GM18867 (cell line): Measurements from ENCODE around the gene ENOX1.
"Not testable (repeated sequence)": the region's sequence is repeated elsewhere in the genome, so short reads cannot be mapped to it uniquely, and the experiment has no call there.

Experiments
- ATAC-seq: cut with Tn5 transposase; IDR thresholded peaks from one replicate; pipeline ENCODE4 v1.9.1; 2021; ENCODE audit warnings: mild to moderate bottlenecking, moderate library complexity; ENCODE audit not compliant: unreplicated experiment

Gene ENOX1

DNA sequence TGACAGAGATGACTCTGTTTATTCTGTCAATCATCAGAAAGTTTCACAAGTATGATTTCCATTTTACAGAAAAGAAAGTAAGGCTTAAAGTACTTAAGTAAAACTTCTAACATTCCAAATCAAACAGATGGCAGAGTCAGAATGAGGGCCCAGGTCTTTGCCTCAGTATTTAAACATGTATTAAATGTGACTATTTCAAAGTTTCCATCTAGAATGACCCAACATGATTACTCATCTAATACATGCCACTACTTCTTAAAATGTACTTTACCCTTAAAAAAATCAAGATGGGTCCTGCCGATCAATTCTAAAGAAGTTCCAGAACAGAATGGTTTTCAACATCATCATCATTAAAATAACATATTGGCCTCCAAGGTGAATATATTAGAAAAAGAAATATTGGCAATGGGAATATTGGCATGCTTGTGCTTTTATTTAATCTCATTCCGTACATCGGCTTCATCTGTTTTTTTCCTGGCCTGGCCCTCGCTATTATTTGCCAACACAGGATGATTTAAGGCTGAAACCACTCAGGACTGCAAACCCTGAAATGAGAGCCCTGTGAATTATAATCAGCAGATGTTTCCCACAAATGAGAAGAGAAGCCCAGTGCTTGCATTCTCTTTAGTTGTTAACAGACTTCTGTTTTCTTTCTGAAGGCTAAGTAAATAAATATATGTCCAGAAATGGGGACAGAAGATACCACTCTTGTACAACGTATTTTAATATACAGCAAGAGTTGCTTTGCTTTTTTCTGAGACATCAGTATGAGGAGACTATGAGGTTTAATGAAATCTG is 423.4 kb downstream of the ENOX1 start:
- ATAC-seq = no peak

DNA sequence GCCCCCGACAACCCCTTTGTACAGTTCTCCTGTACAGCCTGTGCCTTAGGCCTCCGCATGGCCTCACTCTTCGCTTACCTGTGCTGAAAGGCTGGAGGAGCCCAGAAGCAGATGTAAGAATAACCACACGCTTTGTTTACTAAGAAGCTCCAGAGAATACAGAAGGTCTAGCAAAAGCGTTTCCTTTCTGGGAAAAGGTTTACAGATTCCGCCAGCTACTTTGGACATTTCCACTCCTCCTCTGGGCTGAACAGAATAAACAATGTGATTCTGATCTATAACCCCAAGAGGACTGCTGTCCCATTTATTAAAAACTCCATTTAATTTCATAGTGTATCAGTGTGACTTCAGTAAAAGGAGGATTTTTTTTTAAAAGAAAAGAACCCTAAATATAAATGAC is 424.2 kb downstream of the ENOX1 start:
- no peak for ATAC-seq

DNA sequence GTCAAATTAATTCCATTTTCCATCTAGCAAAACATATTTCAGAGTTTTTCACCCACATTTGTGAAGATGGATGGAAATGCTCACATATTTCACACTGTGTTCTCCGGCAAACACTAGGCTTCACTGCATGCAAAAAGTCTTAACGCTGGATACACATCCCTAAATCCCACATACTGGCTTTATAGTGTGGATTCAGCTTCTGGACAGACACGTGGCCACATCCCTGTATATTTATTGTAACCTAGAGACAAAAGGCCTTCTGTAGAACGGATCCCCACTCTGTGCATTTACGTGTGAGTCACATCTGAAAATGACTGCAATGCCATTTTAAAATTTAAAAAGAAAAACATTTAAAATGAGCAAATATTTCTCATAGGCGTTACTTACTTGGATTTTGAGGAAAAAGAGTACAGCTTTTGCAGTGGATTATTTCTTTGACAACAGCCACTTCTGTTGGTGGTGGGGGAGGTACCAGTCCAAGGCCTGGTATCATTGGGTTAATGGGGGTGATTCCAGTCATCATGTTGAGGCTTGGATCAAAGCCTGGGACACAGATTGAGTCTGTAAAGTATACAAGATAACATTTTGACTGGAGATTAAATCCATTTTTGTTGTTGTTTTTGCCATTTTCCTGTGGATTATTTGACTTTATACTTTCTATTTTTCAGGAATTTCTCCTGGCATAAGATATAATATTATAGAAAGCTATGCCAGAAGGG is 425.7 kb downstream of the ENOX1 start:
- no peak for ATAC-seq

DNA sequence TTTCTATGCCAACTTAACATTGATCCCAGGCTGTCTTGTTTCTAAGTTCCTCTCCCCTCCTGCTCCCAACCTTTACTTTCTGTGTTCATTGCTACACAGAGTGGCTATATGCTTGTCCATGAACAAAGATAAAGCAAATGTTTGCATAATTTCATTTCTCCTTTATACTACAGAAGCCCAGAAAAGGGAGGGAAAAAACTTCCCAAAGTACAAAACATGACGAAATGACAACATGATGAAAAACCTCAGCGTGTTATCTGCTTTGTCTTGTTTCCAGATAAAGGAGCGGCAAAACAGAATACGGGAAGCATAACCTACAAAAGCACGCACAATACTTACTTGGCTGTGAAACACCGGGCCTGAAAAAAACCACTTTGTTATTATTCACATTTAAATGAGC is 426.6 kb downstream of the ENOX1 start:
- no peak for ATAC-seq

DNA sequence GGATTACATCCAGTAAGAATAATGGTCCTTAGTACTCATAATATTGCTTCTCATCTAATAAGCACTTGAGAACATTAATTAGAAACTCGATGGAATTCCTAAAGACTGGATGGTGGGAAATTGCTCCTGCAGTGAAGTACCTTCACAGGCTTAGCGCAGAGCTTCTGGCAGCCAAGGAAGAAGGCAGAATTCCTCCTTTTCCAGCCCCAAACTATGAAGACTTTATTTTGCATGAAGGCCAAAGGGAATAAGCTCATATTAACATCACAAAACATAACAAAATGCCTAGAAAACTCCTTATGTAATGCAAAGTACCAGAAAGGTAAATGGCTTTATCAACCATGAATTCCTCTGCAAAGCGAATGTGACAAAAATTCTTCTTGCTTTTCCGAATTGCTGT is 427.2 kb downstream of the ENOX1 start:
- no peak for ATAC-seq

DNA sequence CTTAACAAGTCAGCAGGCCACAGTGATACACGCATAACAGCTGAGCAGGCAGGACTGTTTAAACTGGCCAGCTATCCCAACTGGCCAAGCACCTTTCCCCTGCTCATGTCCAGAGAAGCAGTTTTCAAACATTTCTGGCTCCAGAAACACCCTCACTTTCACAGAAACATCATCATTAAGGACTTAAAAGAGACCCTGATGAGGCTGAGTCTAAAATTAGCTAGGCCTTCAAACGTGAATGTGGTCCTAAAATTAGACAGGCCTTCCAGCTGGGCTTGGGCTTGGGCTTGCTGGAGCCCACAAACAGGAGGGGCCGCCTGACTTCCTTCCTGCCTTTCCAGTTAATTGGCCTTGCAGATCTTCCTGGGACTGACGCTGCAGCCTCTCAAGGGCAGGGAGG is 429.2 kb downstream of the ENOX1 start:
- no peak for ATAC-seq

DNA sequence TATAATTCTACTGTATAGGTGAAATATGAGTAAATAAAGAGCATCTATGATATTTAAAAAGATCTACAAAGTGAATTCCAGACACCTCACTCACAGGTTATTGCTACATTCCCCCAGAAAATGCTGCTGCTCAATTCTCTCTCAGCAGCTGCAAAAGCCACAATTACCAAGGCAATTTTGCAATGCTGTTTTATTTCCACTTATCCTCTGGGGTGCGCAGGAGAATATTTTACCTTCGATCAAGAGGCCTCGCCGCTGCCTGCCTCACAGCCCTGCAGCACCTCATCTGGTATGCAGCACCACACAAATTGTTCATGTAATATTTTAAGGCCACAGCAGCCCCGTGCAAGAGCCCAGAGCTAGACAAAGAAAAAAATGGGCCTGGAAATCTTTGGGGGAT is 430.2 kb downstream of the ENOX1 start:
- ATAC-seq = no peak

DNA sequence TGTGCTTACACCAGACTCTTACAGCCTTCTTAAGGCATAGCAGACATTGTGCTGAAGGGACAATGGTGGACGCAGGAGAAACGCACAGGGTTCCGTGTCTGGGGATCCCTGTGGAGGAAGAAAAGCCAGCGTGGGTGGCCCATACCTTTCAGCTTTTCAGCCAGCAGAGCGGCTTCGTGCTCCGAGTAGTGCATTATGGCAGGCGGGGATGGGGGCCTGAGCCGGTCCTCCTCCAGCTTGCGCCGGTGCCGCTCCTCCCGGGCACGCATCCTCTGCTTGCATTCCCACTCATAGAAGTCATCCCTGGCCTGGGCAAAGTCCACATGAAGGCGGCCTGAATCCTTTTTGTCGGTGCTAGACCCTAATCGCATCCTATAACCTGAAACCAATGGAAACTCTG is 431.0 kb downstream of the ENOX1 start:
- ATAC-seq = no peak

DNA sequence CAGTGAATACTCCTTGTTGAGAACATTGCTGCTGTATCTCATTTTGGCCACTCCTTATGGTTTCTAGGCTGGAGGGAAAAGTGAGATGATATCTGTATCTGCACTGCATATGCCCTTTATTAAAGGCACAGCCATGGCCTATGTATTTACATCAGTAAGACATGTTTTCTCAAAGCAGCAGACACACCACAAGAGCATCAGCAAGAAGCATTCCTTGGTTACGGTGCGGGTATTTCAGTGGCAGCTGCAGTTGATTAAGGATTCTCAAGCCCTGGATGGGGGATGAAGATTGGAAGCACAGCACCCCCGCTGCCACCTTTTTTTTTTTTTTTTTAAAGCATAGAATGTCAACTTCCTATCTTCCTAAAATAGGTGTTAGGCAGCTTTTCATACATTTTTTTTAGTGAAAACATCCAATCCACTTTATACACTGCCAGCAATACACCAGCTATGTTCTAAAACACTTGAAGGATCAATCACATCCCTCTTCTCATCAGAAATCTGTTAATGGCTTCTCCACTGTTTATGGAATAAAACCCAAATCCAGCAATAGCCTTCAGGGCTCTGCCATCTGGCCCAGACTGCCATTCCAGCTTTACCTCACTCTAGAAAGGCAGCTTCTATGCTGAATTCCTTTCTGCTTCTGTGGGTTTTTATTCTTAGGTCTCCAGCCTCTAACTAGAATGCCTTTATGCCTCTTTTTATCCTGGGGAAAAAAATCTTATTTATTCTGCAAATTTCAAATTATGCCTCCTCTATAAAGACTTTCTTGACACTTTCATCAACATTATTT is 432.4 kb downstream of the ENOX1 start:
- ATAC-seq = no peak

DNA sequence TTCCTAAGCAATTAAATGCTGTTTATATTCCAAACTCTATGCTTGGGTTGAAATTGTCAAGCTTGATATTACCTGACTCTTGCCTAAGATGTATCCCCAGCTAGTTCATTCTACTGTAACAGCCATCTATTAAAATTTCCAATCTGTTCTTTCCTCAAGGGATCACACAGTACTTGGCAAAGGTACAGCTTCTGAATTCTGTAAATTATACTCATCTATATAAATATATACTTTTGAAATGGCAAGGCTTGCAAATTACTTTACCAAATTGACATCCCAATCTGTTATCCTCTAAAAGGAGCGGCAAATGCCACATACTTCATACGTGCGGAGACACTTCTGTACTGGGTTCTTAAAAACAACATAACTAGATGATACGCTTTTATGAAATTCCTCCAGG is 433.1 kb downstream of the ENOX1 start:
- no peak for ATAC-seq

DNA sequence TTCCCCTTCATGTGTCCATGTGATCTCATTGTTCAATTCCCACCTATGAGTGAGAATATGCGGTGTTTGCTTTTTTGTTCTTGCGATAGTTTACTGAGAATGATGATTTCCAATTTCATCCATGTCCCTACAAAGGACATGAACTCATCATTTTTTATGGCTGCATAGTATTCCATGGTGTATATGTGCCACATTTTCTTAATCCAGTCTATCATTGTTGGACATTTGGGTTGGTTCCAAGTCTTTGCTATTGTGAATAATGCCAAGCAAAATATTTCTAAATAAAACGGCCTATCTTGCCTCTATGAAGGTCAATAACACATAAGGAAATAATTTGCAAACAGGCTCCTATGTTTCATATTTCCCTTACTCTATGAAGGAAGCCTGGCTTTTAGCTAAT is 435.2 kb downstream of the ENOX1 start:
- ATAC-seq = not testable (repeated sequence)

DNA sequence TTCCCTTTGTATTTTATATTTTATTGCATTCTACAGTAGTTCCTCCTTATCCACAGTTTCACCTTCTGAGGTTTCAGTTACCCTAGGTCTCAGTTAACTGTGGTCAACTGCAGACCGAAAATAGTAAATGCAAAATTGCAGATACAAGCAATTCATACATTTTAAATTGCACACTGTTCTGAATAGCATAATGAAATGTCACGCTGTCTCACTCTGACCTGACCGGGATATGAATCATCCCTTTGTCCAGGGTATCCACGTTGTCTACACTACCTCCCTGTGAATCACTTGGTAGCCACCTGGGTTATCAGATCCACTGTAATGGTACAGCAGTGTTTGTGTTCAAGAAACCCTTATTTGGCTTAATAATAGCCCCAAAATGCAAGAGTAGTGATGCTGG is 438.4 kb downstream of the ENOX1 start:
- no peak for ATAC-seq

DNA sequence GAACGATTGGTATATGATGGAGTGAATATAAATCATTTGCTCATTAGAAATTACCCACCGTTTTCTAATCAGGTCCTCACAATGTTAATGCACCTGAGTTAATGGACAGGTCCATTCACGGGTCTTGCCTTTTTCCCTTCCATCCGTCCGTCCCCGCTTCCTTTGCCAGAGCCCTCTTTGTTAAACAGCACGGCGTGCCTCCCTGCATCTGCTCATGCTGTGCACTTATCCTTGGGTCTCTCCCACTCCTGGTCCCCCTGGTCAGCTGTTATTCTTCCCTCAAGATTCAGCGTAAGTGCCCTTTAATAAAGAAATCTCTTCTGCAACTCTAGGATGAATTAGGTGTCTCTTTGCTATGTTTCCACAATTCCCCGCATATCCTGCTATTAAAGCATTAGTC is 438.9 kb downstream of the ENOX1 start:
- ATAC-seq = no peak

DNA sequence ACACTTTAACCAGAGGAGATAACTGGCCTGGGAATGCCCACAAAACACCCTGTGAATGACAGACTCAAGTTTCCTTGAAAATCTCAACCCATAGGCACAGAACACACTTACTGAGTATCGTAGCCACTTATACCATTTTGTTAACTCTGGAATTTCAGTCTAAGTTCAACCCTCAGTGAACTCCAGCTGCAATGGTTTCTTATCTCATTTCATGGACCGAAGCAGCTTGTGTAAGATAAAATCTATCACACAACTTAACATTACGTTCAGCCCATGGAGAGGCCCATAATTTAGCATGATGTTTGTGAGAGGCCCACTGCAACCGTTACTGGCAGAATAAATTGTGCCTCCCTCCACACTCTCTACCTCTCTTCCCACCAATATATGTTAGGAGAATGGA is 440.3 kb downstream of the ENOX1 start:
- ATAC-seq = no peak

DNA sequence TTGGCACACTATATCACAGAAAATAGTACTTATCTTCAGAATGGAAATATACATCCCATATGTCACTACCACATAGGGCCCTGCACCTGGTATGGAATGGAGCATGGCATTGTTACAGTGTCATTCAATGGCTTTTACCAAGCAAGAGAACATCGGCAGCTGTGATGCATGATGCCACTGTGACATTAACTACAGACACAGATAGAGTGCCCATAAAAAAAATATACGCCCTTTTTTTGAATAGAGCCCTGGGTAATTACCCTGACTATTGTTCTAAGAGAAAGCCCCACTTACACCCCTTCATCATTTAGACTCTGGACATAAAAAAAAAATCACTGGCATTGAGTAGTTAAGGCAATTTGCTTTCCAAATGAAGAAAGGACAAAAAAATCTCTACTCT is 443.1 kb downstream of the ENOX1 start:
- ATAC-seq = no peak

DNA sequence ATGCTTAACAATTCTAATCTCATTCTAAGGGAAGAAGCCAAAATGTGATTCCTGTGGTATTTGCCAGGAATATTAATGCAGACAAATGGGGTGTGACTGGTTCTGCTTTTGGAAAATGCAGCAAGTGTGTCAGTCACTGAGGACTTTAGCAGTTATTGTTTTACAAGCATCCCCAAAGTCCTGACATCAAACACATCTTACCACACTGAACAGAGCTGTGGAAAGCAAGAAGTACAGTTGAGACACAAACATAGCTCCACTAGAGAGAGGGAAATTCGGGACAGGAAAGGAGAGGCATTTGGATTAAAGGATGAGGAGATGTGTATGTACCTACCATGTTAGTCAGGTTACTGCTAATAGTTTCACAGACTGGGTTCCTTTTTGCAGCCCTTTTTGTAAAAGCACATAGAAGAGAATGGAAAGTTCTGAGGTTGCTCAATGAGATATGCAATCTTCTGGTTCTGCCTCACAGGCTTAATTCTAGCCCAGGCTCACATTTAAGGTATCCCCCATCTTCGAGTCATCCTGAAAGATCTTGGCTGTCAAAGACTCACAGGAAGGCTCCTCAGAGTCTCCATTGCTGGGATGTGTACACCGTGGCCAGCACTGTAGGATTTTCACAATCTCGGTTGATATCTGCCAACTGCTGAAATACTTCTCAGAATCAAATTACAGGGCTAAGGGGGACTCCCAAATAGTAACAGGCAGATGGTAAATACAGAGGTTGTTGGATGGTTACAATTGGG is 446.8 kb downstream of the ENOX1 start:
- no peak for ATAC-seq

DNA sequence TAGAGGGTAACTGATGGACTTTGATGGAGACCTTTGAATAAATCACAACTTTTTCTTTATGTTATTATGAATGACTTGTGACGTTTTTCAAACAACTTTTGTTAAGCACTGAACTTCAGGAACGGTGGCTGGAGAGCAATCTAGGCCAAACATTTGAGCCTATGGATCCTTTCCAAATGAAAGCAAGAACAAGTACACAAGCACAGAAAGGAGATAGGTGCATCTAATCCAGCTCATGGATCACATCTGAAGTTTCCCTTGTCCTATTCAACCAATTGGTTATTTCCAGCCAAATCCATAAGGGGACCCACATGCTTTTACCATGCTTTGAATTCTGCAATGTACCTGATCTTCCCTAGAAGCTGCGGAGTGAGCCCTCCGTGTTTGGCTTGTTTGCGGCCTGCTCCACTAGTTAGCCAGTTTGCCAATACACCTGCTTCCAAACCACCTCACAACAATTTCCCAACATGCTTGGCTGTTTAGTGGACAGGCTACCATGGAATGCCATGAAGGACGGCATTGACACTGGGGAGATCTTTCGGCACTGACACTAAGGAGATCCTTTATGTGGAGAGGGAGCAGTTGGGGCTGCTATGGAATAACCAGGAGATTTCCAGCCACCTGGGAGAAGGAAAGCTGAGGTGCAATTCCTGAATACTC is 447.5 kb downstream of the ENOX1 start:
- ATAC-seq = no peak

DNA sequence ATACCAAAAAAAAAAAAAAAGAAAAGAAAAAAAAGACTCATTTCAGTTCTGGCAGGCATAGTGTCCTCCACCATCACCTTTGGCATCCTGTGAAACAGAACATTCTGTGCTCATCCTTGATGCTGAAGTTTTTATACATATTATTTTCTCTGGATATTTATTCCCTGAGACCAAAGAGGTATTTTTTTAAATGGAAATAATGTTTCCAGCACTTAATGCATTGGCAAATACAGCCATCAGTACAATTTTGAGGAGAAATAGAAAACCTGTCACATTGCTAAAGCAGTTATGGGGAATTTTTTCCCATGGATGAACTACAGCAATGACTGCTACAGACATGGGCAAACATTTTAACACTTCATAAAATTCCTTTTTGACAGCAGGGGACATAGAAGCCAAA is 451.0 kb downstream of the ENOX1 start:
- ATAC-seq = no peak

DNA sequence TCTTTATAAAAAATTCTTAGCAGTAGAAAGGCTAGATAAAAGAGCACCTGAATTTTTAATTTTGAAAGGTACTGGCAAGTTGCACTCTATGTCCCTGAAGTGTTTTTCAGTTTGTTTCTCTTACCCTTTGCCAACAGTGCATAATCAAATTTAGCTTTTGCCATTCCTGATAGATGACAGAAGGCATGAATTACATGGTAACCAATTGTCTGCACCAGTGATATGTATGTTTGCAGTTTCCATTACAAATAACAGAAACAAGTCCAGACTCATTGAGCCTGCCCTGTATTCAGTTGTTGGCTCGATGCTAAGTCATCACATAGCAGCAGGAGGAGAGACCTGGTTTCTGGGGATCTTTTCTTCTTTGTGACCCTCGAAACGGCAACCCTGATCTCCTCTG is 453.6 kb downstream of the ENOX1 start:
- no peak for ATAC-seq

DNA sequence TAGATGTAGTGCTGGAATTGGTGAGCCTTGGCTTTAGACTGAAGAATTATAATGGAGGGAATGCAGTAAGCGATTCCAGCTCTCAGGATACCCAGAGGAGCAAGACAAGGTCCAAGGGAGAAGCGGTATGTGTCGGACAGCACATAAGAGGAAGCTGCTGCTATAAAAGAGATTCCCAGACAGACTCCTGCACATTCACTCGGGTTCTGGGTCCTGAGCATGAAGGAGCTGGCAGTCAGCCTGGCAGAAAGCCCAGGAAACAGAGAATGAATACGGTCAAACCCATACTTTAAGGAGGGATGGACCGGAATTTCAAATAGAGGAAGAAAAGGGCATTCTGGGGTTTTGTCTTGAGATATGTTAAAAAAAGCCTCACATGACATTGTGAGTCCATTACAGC is 455.1 kb downstream of the ENOX1 start:
- no peak for ATAC-seq

DNA sequence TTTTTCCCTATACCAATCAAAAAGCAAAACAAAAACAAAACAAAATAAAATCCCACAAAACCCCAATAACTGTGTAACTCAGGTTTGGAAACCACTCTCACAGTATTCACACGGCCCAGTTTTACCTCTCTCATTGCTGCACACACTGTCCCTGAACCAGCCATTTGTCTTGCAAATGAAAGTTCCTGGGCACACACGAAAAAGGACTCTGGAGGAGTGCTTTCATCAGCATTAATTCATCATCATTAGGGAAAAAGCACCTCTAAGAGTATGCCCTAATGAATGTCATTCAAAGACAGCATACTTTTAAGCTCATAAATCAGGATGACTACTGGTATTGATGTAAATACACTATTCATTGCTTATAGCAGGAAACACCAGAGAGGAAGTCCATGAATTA is 457.1 kb downstream of the ENOX1 start:
- ATAC-seq = no peak
